ENCODE results near the gene RAB3B. TPM values are rescaled to one million over a fixed set of nuclear protein-coding genes. Genes with fewer than 3 reads are reported as not detected.
"Not testable (repeated sequence)": the region's sequence is repeated elsewhere in the genome, so short reads cannot be mapped to it uniquely, and the experiment has no call there.

The RAB3B gene
- total RNA-seq, 4 donors from 2014 or later, result under 0.01 TPM; not detected in 1

GRCh38 chr1:51976846-51977602 is 13.5 kb downstream of the RAB3B start:
- intact Hi-C loops (cut with DNase I), result no loop called here
- TF ChIP-seq POLR2A (IDR thresholded peaks at IDR 0.05), result no peak
- no peak for TF ChIP-seq CTCF (IDR thresholded peaks at IDR 0.05)
- DNase-seq, result no peak

GRCh38 chr1:51973587-51974474 is 16.7 kb downstream of the RAB3B start:
- H3K4me3 ChIP-seq, result no peak overlapping the region
- no peak for DNase-seq
- H3K4me1 ChIP-seq, result no peaks in the 10 kb centered on the region
- no peak for TF ChIP-seq POLR2A (IDR thresholded peaks at IDR 0.05)
- TF ChIP-seq CTCF (IDR thresholded peaks at IDR 0.05), result no peak
- intact Hi-C loops (cut with DNase I), result no loop called here
- H3K27me3 ChIP-seq, result no peaks in the 10 kb centered on the region
- WGBS, 2 donors, result 63 to 79% methylated on average over 1 of the region's 1 CpG
- H3K27ac ChIP-seq, result no peak overlapping the region
- no peaks in the 10 kb centered on the region for H3K9me3 ChIP-seq
- no peaks in the 10 kb centered on the region for H3K36me3 ChIP-seq

More at GRCh38 chr1:51976846-51977602, 13.5 kb downstream of the RAB3B start:
- no peak overlapping the region for H3K4me3 ChIP-seq
- H3K27me3 ChIP-seq, result no peaks in the 10 kb centered on the region
- H3K9me3 ChIP-seq, result no peaks in the 10 kb centered on the region
- no peaks in the 10 kb centered on the region for H3K4me1 ChIP-seq
- no peaks in the 10 kb centered on the region for H3K36me3 ChIP-seq
- WGBS, 2 donors, result 73 to 91% methylated on average over 12 of the region's 12 CpGs
- no peak overlapping the region for H3K27ac ChIP-seq

GRCh38 chr1:51969038-51969705 is 21.3 kb downstream of the RAB3B start:
- Histone ChIP-seq H3K4me1 (no peaks in the 10 kb centered on the region), H3K27me3 (peaks cover 0 to 24% (median 0%) of the 10 kb centered on the region in 4 donors), H3K36me3 (no peaks in the 10 kb centered on the region), H3K4me3 (no peak overlapping the region), H3K9me3 (no peaks in the 10 kb centered on the region), H3K27ac (no peak overlapping the region)
- WGBS, 2 donors, result 70 to 81% methylated on average over 7 of the region's 8 CpGs
- intact Hi-C loops (cut with DNase I), result no loop called here
- no peak for DNase-seq
- TF ChIP-seq POLR2A (IDR thresholded peaks at IDR 0.05), result no peak

- Histone ChIP-seq H3K36me3 (no peaks in the 10 kb centered on the region), H3K9me3 (no peaks in the 10 kb centered on the region), H3K27ac (no peak overlapping the region), H3K4me3 (no peak overlapping the region), H3K27me3 (peaks cover 0 to 28% (median 0%) of the 10 kb centered on the region in 4 donors), H3K4me1 (no peaks in the 10 kb centered on the region)
- WGBS, 2 donors, result 84 to 85% methylated on average over 1 of the region's 1 CpG
- no peak for DNase-seq
- intact Hi-C loops (cut with DNase I), result no loop called here
- TF ChIP-seq POLR2A (IDR thresholded peaks at IDR 0.05) (no peak), CTCF (IDR thresholded peaks at IDR 0.05) (no peak)
These were observed 21.9 kb downstream of the RAB3B start for GRCh38 chr1:51968632-51969031.

GRCh38 chr1:51967213-51967791 is 23.2 kb downstream of the RAB3B start:
- intact Hi-C loops (cut with DNase I); H3K9me3 ChIP-seq; H3K27ac ChIP-seq; H3K4me3 ChIP-seq; DNase-seq; H3K36me3 ChIP-seq; H3K4me1 ChIP-seq: not testable (repeated sequence)
- H3K27me3 ChIP-seq, result peaks cover 0 to 38% (median 0%) of the 10 kb centered on the region in 4 donors
- WGBS, 2 donors, result 75 to 100% methylated on average over 1 of the region's 1 CpG
